ENCODE measurements around the gene USP25.

Gene USP25

GRCh38 chr21:15688809-15689208 lies 41.0 kb upstream of the USP25 start:
- TF ChIP-seq CTCF (IDR thresholded peaks at IDR 0.05; ENCODE audit: insufficient read depth, missing control alignments) = no peak
- FAIRE-seq (no peak), DNase-seq (ENCODE audit: insufficient read length, low spot score) (no peak)

GRCh38 chr21:15692711-15693110 lies 37.1 kb upstream of the USP25 start:
- TF ChIP-seq CTCF (IDR thresholded peaks at IDR 0.05; ENCODE audit: insufficient read depth, missing control alignments) = no peak
- DNase-seq (ENCODE audit: insufficient read length, low spot score) = no peak
- no peak for FAIRE-seq

- FAIRE-seq (no peak), DNase-seq (ENCODE audit: insufficient read length, low spot score) (no peak)
- TF ChIP-seq CTCF (IDR thresholded peaks at IDR 0.05; ENCODE audit: insufficient read depth, missing control alignments) = no peak
Observed at GRCh38 chr21:15695241-15695640, 34.5 kb upstream of the USP25 start.

GRCh38 chr21:15701830-15702229 lies 28.0 kb upstream of the USP25 start:
- DNase-seq (ENCODE audit: insufficient read length, low spot score) = no peak
- no peak for TF ChIP-seq CTCF (IDR thresholded peaks at IDR 0.05; ENCODE audit: insufficient read depth, missing control alignments)
- no peak for FAIRE-seq

- no peak for TF ChIP-seq CTCF (IDR thresholded peaks at IDR 0.05; ENCODE audit: insufficient read depth, missing control alignments)
- no peak for DNase-seq (ENCODE audit: insufficient read length, low spot score)
- no peak for FAIRE-seq
Observed at GRCh38 chr21:15703932-15704331, 25.9 kb upstream of the USP25 start.

GRCh38 chr21:15706696-15707095 lies 23.1 kb upstream of the USP25 start:
- no peak for DNase-seq (ENCODE audit: insufficient read length, low spot score)
- no peak for TF ChIP-seq CTCF (IDR thresholded peaks at IDR 0.05; ENCODE audit: insufficient read depth, missing control alignments)
- FAIRE-seq = no peak

- no peak for FAIRE-seq
Observed at GRCh38 chr21:15713412-15713811, 16.4 kb upstream of the USP25 start.

More at GRCh38 chr21:15713412-15713811, 16.4 kb upstream of the USP25 start:
- no peak for TF ChIP-seq CTCF (IDR thresholded peaks at IDR 0.05; ENCODE audit: insufficient read depth, missing control alignments)
- DNase-seq (ENCODE audit: insufficient read length, low spot score) = no peak
